Measurements from ENCODE around the gene TBL1X.

DNA sequence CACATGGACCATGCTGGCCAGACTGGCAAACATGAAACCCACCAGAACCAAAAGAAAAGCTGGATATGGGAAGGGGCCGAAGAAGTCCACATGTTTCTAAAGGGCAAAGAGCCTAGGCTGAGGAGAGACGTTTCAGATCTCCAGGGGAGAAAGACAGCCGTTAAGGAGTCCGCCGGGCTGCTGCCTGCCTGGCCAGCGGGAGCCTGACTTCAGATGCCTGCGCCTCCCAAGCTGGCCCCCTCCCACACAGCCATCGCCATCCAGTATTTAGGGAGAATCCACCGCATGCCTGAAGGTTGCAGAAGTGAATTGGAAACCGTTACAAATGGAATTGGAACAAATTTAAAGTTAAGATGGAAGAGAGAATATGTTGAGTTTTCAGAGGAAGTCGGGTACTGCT, 2.9 kb downstream of the TBL1X start:
- TF ChIP-seq BCL11A (IDR thresholded peaks at IDR 0.05; ENCODE audit: low read depth in 2 of 2, low read length in 2 of 2) = no peak
- no peak for TF ChIP-seq RFX5 (IDR thresholded peaks at IDR 0.05; ENCODE audit: borderline replicate concordance, low read depth, low read length)
- no peak for TF ChIP-seq CEBPB (IDR thresholded peaks at IDR 0.05; ENCODE audit: low read depth, low read length)
- TF ChIP-seq, protein P1, sequence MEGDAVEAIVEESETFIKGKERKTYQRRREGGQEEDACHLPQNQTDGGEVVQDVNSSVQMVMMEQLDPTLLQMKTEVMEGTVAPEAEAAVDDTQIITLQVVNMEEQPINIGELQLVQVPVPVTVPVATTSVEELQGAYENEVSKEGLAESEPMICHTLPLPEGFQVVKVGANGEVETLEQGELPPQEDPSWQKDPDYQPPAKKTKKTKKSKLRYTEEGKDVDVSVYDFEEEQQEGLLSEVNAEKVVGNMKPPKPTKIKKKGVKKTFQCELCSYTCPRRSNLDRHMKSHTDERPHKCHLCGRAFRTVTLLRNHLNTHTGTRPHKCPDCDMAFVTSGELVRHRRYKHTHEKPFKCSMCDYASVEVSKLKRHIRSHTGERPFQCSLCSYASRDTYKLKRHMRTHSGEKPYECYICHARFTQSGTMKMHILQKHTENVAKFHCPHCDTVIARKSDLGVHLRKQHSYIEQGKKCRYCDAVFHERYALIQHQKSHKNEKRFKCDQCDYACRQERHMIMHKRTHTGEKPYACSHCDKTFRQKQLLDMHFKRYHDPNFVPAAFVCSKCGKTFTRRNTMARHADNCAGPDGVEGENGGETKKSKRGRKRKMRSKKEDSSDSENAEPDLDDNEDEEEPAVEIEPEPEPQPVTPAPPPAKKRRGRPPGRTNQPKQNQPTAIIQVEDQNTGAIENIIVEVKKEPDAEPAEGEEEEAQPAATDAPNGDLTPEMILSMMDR (IDR thresholded peaks at IDR 0.05; ENCODE audit: control extremely low read depth in 1 of 3, insufficient read depth in 1 of 3, low read depth in 1 of 3, low read length in 3 of 3) = no peak
- no peak for TF ChIP-seq JUND (IDR thresholded peaks at IDR 0.05; ENCODE audit: low read length)
- TF ChIP-seq YY1 (IDR thresholded peaks at IDR 0.05; ENCODE audit: low read depth, low read length) = no peak
- TF ChIP-seq EZH2 (IDR thresholded peaks at IDR 0.05; ENCODE audit: low read depth, low read length, severe bottlenecking) = no peak
- TF ChIP-seq, protein P2, sequence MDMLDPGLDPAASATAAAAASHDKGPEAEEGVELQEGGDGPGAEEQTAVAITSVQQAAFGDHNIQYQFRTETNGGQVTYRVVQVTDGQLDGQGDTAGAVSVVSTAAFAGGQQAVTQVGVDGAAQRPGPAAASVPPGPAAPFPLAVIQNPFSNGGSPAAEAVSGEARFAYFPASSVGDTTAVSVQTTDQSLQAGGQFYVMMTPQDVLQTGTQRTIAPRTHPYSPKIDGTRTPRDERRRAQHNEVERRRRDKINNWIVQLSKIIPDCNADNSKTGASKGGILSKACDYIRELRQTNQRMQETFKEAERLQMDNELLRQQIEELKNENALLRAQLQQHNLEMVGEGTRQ (IDR thresholded peaks at IDR 0.05; ENCODE audit: low read length) = no peak
- TF ChIP-seq TAF1 (IDR thresholded peaks at IDR 0.05; ENCODE audit: low read depth, low read length) = no peak
- TF ChIP-seq CTBP2 (IDR thresholded peaks at IDR 0.05; ENCODE audit: borderline replicate concordance, insufficient read depth, insufficient read length, low read length) = no peak
- TF ChIP-seq EP300 (IDR thresholded peaks at IDR 0.05; ENCODE audit: borderline replicate concordance in 1 of 2, low read depth in 2 of 2, low read length in 2 of 2) = no peak
- TF ChIP-seq, protein P3, sequence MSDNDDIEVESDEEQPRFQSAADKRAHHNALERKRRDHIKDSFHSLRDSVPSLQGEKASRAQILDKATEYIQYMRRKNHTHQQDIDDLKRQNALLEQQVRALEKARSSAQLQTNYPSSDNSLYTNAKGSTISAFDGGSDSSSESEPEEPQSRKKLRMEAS (IDR thresholded peaks at IDR 0.05) = no peak
- TF ChIP-seq SUZ12 (IDR thresholded peaks at IDR 0.05; ENCODE audit: low read length) = no peak

Data from H1 (cell line).